Smooth muscle cell (in vitro differentiated cells): ENCODE results near the gene EFCAB12. TPM values are rescaled to one million over a fixed set of nuclear protein-coding genes. Genes with fewer than 3 reads are reported as not detected.

Experiments used
- DNase-seq: peaks from one replicate; lab custom pipeline; 2025; ENCODE audit not compliant: unreplicated experiment; lab: John Stamatoyannopoulos, UW
- H2AFZ ChIP-seq: fragments of 200-600 bp; sonication (generic); 2 replicates; pipeline ENCODE4 v1.6.0; 2016; ENCODE audit warnings: antibody characterized with exemption, low read depth, mild to moderate bottlenecking
- H3F3A ChIP-seq: fragments of 200-600 bp; sonication (generic); 2 replicates; pipeline ENCODE4 v1.6.0; 2017; ENCODE audit warnings: antibody characterized with exemption, low read depth
- H3K27ac ChIP-seq: fragments of 200-600 bp; sonication (generic); 2 replicates; pipeline ENCODE4 v1.5.1; 2016; ENCODE audit warnings: low read depth, mild to moderate bottlenecking
- H3K27me3 ChIP-seq: fragments of 200-600 bp; sonication (generic); 2 replicates; pipeline ENCODE4 v1.6.1; 2016; ENCODE audit warnings: low read depth, mild to moderate bottlenecking
- H3K36me3 ChIP-seq: fragments of 200-600 bp; sonication (generic); 2 replicates; pipeline ENCODE4 v1.5.1; 2016; ENCODE audit warnings: low read depth
- H3K4me1 ChIP-seq: fragments of 200-600 bp; sonication (generic); 2 replicates; pipeline ENCODE4 v1.5.1; 2016; ENCODE audit warnings: low read depth
- H3K4me2 ChIP-seq: fragments of 200-600 bp; sonication (generic); 2 replicates; pipeline ENCODE4 v1.6.0; 2016; ENCODE audit warnings: mild to moderate bottlenecking
- H3K4me3 ChIP-seq: fragments of 200-600 bp; sonication (generic); 2 replicates; pipeline ENCODE4 v1.5.1; 2016; ENCODE audit warnings: mild to moderate bottlenecking
- H3K79me2 ChIP-seq: fragments of 200-600 bp; sonication (generic); 2 replicates; pipeline ENCODE4 v1.6.0; 2016; ENCODE audit warnings: low read depth, mild to moderate bottlenecking
- H3K9ac ChIP-seq: fragments of 200-600 bp; sonication (generic); 2 replicates; pipeline ENCODE4 v1.6.0; 2016; ENCODE audit warnings: low read depth
- H3K9me3 ChIP-seq: fragments of 200-600 bp; sonication (generic); replicated peaks from 2 replicates; pipeline ENCODE4 v1.5.1; 2016; ENCODE audit warnings: low read depth
- H4K20me1 ChIP-seq: fragments of 200-600 bp; sonication (generic); 2 replicates; pipeline ENCODE4 v1.6.0; 2016; ENCODE audit warnings: low read depth
- WGBS: methylation state at CpG from one replicate; pipeline ENCODE4 v1.1.7; 2016; ENCODE audit warnings: low lambda C conversion rate; 5-methylcytosine and 5-hydroxymethylcytosine counted together
- polyA plus RNA-seq: library from polyadenylated mRNA; unstranded; fragments of >200 nt; fragmentation: Nextera tagmentation; extraction: Ambion mirVana; gene quantifications from 2 replicates; pipeline ENCODE4 v1.2.1, GENCODE V29; 2016
- total RNA-seq: library from RNA; depleted of rRNA; stranded (reverse); fragments of >200 nt; gene quantifications from 2 replicates; pipeline ENCODE4 v1.2.3, GENCODE V29; 2014
- TF ChIP-seq, protein P1 (sequence below): fragments of 200-600 bp; sonication (generic); IDR thresholded peaks from 2 replicates; pipeline ENCODE4 v1.5.1; 2017; ENCODE audit warnings: borderline replicate concordance, mild to moderate bottlenecking, antibody characterized with exemption; ENCODE audit not compliant: insufficient read depth, poor library complexity, severe bottlenecking

EFCAB12 gene
- total and polyA plus RNA-seq, 2 experiments from 2014 or later, result 0.09 TPM; not detected in 1

DNA sequence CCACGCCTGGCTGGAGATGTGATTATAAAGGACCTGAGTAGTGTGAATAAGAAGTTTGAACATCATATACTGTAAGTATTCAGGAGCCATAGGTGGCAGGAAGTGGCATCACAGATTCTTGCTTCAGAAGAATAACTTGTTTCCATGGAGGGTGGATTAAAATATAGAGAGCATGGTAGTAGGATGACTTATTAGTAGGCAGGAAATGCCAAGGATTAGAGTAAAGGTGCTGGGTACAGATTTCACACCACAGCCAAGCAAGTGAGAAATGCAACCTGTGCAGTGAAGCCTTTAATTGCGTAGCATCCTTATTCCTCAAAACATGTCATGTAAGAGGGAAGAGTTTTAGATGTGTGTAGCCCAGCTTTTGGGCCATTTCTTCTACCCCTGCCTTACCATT lies 42.4 kb upstream of the EFCAB12 start:
- TF ChIP-seq, protein P1, sequence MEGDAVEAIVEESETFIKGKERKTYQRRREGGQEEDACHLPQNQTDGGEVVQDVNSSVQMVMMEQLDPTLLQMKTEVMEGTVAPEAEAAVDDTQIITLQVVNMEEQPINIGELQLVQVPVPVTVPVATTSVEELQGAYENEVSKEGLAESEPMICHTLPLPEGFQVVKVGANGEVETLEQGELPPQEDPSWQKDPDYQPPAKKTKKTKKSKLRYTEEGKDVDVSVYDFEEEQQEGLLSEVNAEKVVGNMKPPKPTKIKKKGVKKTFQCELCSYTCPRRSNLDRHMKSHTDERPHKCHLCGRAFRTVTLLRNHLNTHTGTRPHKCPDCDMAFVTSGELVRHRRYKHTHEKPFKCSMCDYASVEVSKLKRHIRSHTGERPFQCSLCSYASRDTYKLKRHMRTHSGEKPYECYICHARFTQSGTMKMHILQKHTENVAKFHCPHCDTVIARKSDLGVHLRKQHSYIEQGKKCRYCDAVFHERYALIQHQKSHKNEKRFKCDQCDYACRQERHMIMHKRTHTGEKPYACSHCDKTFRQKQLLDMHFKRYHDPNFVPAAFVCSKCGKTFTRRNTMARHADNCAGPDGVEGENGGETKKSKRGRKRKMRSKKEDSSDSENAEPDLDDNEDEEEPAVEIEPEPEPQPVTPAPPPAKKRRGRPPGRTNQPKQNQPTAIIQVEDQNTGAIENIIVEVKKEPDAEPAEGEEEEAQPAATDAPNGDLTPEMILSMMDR, result no peak
- H2AFZ ChIP-seq, result no peak overlapping the region
- H3K27ac ChIP-seq, result no peak overlapping the region
- no peaks in the 10 kb centered on the region for H4K20me1 ChIP-seq
- H3F3A ChIP-seq, result no peaks in the 10 kb centered on the region
- no peak overlapping the region for H3K4me3 ChIP-seq
- DNase-seq, result no peak
- peaks cover 3% of the 10 kb centered on the region for H3K36me3 ChIP-seq
- H3K79me2 ChIP-seq, result no peaks in the 10 kb centered on the region
- H3K27me3 ChIP-seq, result no peaks in the 10 kb centered on the region
- no peak overlapping the region for H3K9ac ChIP-seq
- 98% methylated on average over 2 of the region's 2 CpGs for WGBS
- H3K9me3 ChIP-seq, result no peaks in the 10 kb centered on the region
- H3K4me2 ChIP-seq, result no peak overlapping the region
- H3K4me1 ChIP-seq, result no peaks in the 10 kb centered on the region

- no peak overlapping the region for H3K4me2 ChIP-seq
- H4K20me1 ChIP-seq, result no peaks in the 10 kb centered on the region
- no peak overlapping the region for H3K4me3 ChIP-seq
- no peak for DNase-seq
- H3K4me1 ChIP-seq, result no peaks in the 10 kb centered on the region
- H3K27me3 ChIP-seq, result no peaks in the 10 kb centered on the region
- H3K9ac ChIP-seq, result no peak overlapping the region
- TF ChIP-seq, protein P1, result no peak
- H3K27ac ChIP-seq, result no peak overlapping the region
- no peaks in the 10 kb centered on the region for H3F3A ChIP-seq
- H3K9me3 ChIP-seq, result no peaks in the 10 kb centered on the region
- H3K36me3 ChIP-seq, result peaks cover 3% of the 10 kb centered on the region
- 60% methylated on average over 2 of the region's 2 CpGs for WGBS
- no peaks in the 10 kb centered on the region for H3K79me2 ChIP-seq
- no peak overlapping the region for H2AFZ ChIP-seq
These were observed 40.6 kb upstream of the EFCAB12 start for GRCh38 chr3:129469026-129469425.

- H3K9ac ChIP-seq, result no peak overlapping the region
- no peaks in the 10 kb centered on the region for H3K79me2 ChIP-seq
- H3K36me3 ChIP-seq, result peaks cover 3% of the 10 kb centered on the region
- TF ChIP-seq, protein P1, result no peak
- H3K4me1 ChIP-seq, result no peaks in the 10 kb centered on the region
- no peaks in the 10 kb centered on the region for H3K9me3 ChIP-seq
- H3K27ac ChIP-seq, result no peak overlapping the region
- H4K20me1 ChIP-seq, result no peaks in the 10 kb centered on the region
- H3K4me2 ChIP-seq, result no peak overlapping the region
- no peak for DNase-seq
- no peak overlapping the region for H3K4me3 ChIP-seq
- no peaks in the 10 kb centered on the region for H3F3A ChIP-seq
- H2AFZ ChIP-seq, result no peak overlapping the region
- 100% methylated on average over 1 of the region's 1 CpG for WGBS
- no peaks in the 10 kb centered on the region for H3K27me3 ChIP-seq
These were observed 39.5 kb upstream of the EFCAB12 start for GRCh38 chr3:129467932-129468331.

GRCh38 chr3:129463716-129464115 lies 35.3 kb upstream of the EFCAB12 start:
- Histone ChIP-seq H4K20me1 (no peaks in the 10 kb centered on the region), H3K27ac (no peak overlapping the region), H2AFZ (no peak overlapping the region), H3K27me3 (no peaks in the 10 kb centered on the region), H3K9me3 (no peaks in the 10 kb centered on the region), H3K36me3 (no peaks in the 10 kb centered on the region), H3K79me2 (no peaks in the 10 kb centered on the region), H3F3A (peaks cover 10% of the 10 kb centered on the region), H3K4me3 (no peak overlapping the region), H3K9ac (no peak overlapping the region), H3K4me2 (no peak overlapping the region), H3K4me1 (peaks cover 12% of the 10 kb centered on the region)
- DNase-seq, result no peak
- WGBS, result 91% methylated on average over 4 of the region's 4 CpGs
- TF ChIP-seq, protein P1, result no peak
